IMR-90 (cell line): ENCODE data around the gene RER1. TPM values are rescaled to one million over a fixed set of nuclear protein-coding genes. Genes with fewer than 3 reads are reported as not detected.

Source experiments
- ATAC-seq: fragments of 200-7000 bp; cut with Tn5 transposase; 2 replicates; pipeline ENCODE4 v1.9.1; 2020; ENCODE audit warnings: low read depth, mild to moderate bottlenecking, moderate library complexity
- BruUV-seq: library from RNA; stranded (reverse); fragments of 400-500 nt; replicated peaks from 2 replicates; lab custom pipeline; 2021; lab: Mats Ljungman, UMichigan
- CTCF ChIA-PET: fragments of 300-600 bp; formaldehyde crosslinking; extraction: SDS; loops from one replicate; lab custom pipeline; 2021; ENCODE audit warnings: antibody characterized with exemption; lab: Yijun Ruan, JAX
- POLR2A ChIA-PET: fragments of 300-600 bp; sonication (Branson Sonifier 250); formaldehyde crosslinking; loops from one replicate; lab custom pipeline; 2022; ENCODE audit warnings: antibody characterized with exemption; ENCODE audit not compliant: unreplicated experiment; lab: Charles Lee
- DNase-seq: peaks from one replicate; pipeline ENCODE4 v3.0.0; 2013
- H2AFZ ChIP-seq: replicated peaks from 2 replicates; pipeline ENCODE3; 2013; ENCODE audit warnings: low read length, mild to moderate bottlenecking; ENCODE audit not compliant: poor library complexity
- H2AK5ac ChIP-seq: 2 replicates; pipeline ENCODE4 v1.6.1; 2013; ENCODE audit warnings: low read depth, low read length, inconsistent platforms
- H2AK9ac ChIP-seq: replicated peaks from 2 replicates; pipeline ENCODE3; 2013; ENCODE audit warnings: mild to moderate bottlenecking, low read depth, low read length, moderate library complexity; ENCODE audit not compliant: poor library complexity
- H2BK120ac ChIP-seq: 2 replicates; pipeline ENCODE4 v1.6.1; 2013; ENCODE audit warnings: low read depth, low read length, inconsistent platforms
- H2BK15ac ChIP-seq: 3 replicates; pipeline ENCODE4 v1.6.1; 2013; ENCODE audit warnings: low read depth, low read length, inconsistent platforms
- H2BK20ac ChIP-seq: 2 replicates; pipeline ENCODE4 v1.6.1; 2013; ENCODE audit warnings: low read depth, mild to moderate bottlenecking, inconsistent platforms, low read length, moderate library complexity
- H2BK5ac ChIP-seq: 2 replicates; pipeline ENCODE4 v1.6.1; 2013; ENCODE audit warnings: mild to moderate bottlenecking, low read depth, low read length, inconsistent platforms; ENCODE audit not compliant: poor library complexity, severe bottlenecking
- H3K14ac ChIP-seq: replicated peaks from 2 replicates; pipeline ENCODE4 v1.6.1; 2013; ENCODE audit warnings: low read depth, low read length, inconsistent platforms
- H3K18ac ChIP-seq: 2 replicates; pipeline ENCODE4 v1.6.1; 2013; ENCODE audit warnings: low read depth, low read length, control low read depth
- H3K23ac ChIP-seq: 2 replicates; pipeline ENCODE4 v1.6.1; 2013; ENCODE audit warnings: low read depth, low read length, inconsistent platforms
- H3K27ac ChIP-seq: 2 replicates; pipeline ENCODE4 v1.5.1; 2013; ENCODE audit warnings: mild to moderate bottlenecking, control low read depth, low read length; ENCODE audit not compliant: insufficient read depth
- H3K27me3 ChIP-seq: 2 replicates; pipeline ENCODE4 v1.6.1; 2013; ENCODE audit warnings: low read length; ENCODE audit not compliant: control insufficient read depth, insufficient read depth
- H3K36me3 ChIP-seq: 2 replicates; pipeline ENCODE4 v1.6.1; 2013; ENCODE audit warnings: low read length, mixed read lengths; ENCODE audit not compliant: control insufficient read depth, insufficient read depth
- H3K4ac ChIP-seq: 2 replicates; pipeline ENCODE4 v1.6.1; 2013; ENCODE audit warnings: low read depth, low read length, inconsistent platforms
- H3K4me1 ChIP-seq: 2 replicates; pipeline ENCODE4 v1.6.1; 2013; ENCODE audit warnings: low read length, mixed read lengths; ENCODE audit not compliant: control insufficient read depth, insufficient read depth
- H3K4me2 ChIP-seq: 2 replicates; pipeline ENCODE4 v1.6.1; 2013; ENCODE audit warnings: low read depth, mild to moderate bottlenecking, control low read depth, low read length, moderate library complexity
- H3K4me3 ChIP-seq: 2 replicates; pipeline ENCODE4 v1.5.1; 2013; ENCODE audit warnings: low read depth, mild to moderate bottlenecking, control low read depth, low read length, moderate library complexity; ENCODE audit not compliant: insufficient read depth
- H3K56ac ChIP-seq: 2 replicates; pipeline ENCODE4 v1.6.1; 2013; ENCODE audit warnings: low read length, inconsistent platforms; ENCODE audit not compliant: insufficient read depth; ENCODE audit errors: extremely low read depth
- H3K79me1 ChIP-seq, 2 experiments: 2 replicates each; pipeline ENCODE4 v1.6.1; 2013; ENCODE audit warnings: low read length in 2 of 2, inconsistent platforms in 1 of 2, low read depth in 1 of 2
- H3K9ac ChIP-seq: 2 replicates; pipeline ENCODE4 v1.6.1; 2013; ENCODE audit warnings: low read depth, low read length, control low read depth
- H3K9me1 ChIP-seq: 2 replicates; pipeline ENCODE4 v1.6.1; 2013; ENCODE audit warnings: low read length, inconsistent platforms; ENCODE audit not compliant: insufficient read depth
- H3K9me3 ChIP-seq: 2 replicates; pipeline ENCODE4 v1.6.1; 2013; ENCODE audit warnings: low read length; ENCODE audit not compliant: control insufficient read depth, insufficient read depth
- H4K20me1 ChIP-seq: 2 replicates; pipeline ENCODE4 v1.6.1; 2013; ENCODE audit warnings: low read length, inconsistent platforms; ENCODE audit not compliant: insufficient read depth
- H4K5ac ChIP-seq: 2 replicates; pipeline ENCODE4 v1.6.1; 2013; ENCODE audit warnings: mild to moderate bottlenecking, low read depth, low read length, control low read depth
- H4K8ac ChIP-seq, 2 experiments: 2 replicates each; pipeline ENCODE4 v1.6.1; 2013; ENCODE audit warnings: low read depth in 2 of 2, low read length in 2 of 2, control low read depth in 1 of 2, inconsistent platforms in 1 of 2
- H4K91ac ChIP-seq: 2 replicates; pipeline ENCODE4 v1.6.1; 2013; ENCODE audit warnings: low read depth, low read length, inconsistent platforms; ENCODE audit not compliant: insufficient read depth
- RCOR1 ChIP-seq: IDR thresholded peaks from 2 replicates; pipeline ENCODE4 v1.6.1; 2012; ENCODE audit warnings: mild to moderate bottlenecking, low read length, improper control_type of control experiment; ENCODE audit not compliant: insufficient replicate concordance
- SMC3 ChIP-seq: fragments of 150-350 bp; IDR thresholded peaks from 2 replicates; pipeline ENCODE4 v1.6.1; 2016; ENCODE audit warnings: low read depth, mild to moderate bottlenecking, antibody characterized with exemption, low read length, moderate library complexity
- WGBS, 2 experiments: methylation state at CpG; one replicate each; pipeline versions ENCODE4 v1.1.5 to v1.1.7; 2013; ENCODE audit warnings: missing lambda C conversion rate in 2 of 2; ENCODE audit not compliant: insufficient read length in 1 of 2; ENCODE audit errors: extremely low coverage in 2 of 2; 5-methylcytosine and 5-hydroxymethylcytosine counted together
- dilution Hi-C: fragments of 300-500 bp; cut with HindIII; formaldehyde crosslinking; loops from one replicate; pipeline ENCODE4 v1.14.3; 2018; ENCODE audit warnings: low sequenced_read_pairs; ENCODE audit not compliant: unreplicated experiment
- in situ Hi-C: fragments of 300-500 bp; cut with MboI; formaldehyde crosslinking; loops from 3 replicates; pipeline ENCODE4 v1.14.3; 2019; ENCODE audit warnings: low sequenced_read_pairs, inconsistent platforms, mixed read lengths
- intact Hi-C: fragments of 100-400 bp; cut with micrococcal nuclease; formaldehyde crosslinking; loops from 2 replicates; pipeline ENCODE4 v1.10.0; 2022
- polyA plus RNA-seq, 3 experiments: library from polyadenylated mRNA; depleted of rRNA; stranded (reverse); fragments of >200 nt; gene quantifications; 2 replicates each; pipeline ENCODE4 v1.2.3, GENCODE V29; 2012; ENCODE audit warnings: low replicate concordance in 1 of 3
- total RNA-seq: library from RNA; depleted of rRNA; stranded (reverse); fragments of >200 nt; gene quantifications from 2 replicates; pipeline ENCODE4 v1.2.3, GENCODE V29; 2012

Gene RER1
- total and polyA plus RNA-seq, 2 of the 4 experiments (the other 2 are of a cell fraction), result 47.1 to 240 TPM

GRCh38 chr1:2412773-2413494, 21.3 kb downstream of the RER1 start:
- ChIA-PET CTCF (interaction anchor here (0.7 kb wide), 1 partner anchor 47 kb away, joined by 3 read pairs; no protein-coding TSS in a partner anchor), POLR2A (no interaction called here)
- Histone ChIP-seq H3K9me1 (no peaks in the 10 kb centered on the region), H3K56ac (peak overlapping the region; percentile 49), H4K5ac (peak overlapping the region; percentile 51; the same call in 1 of the 2 replicates), H3K4me1 (peaks cover 12% of the 10 kb centered on the region), H4K91ac (peak overlapping the region; percentile 96), H3K4me2 (peak overlapping the region; percentile 73), H2BK120ac (peak overlapping the region; percentile 72; the same call in 1 of the 2 replicates), H3K4ac (peak overlapping the region; percentile 97), H3K36me3 (peaks cover 8% of the 10 kb centered on the region; the same call in 1 of the 2 replicates), H2BK15ac (no peak overlapping the region; the same call in 2 of the 3 replicates), H3K4me3 (peak overlapping the region; percentile 91), H3K9me3 (no peaks in the 10 kb centered on the region), H3K27me3 (no peaks in the 10 kb centered on the region; the same call in 1 of the 2 replicates), H2AK9ac (peak overlapping the region; percentile 99), H3K79me1 (peaks cover 11 to 31% of the 10 kb centered on the region in 2 experiments), H2AK5ac (peak overlapping the region; percentile 87), H3K18ac (no peak overlapping the region), H3K14ac (peak overlapping the region; percentile 89), H4K20me1 (no peaks in the 10 kb centered on the region), H2BK20ac (no peak overlapping the region), H3K23ac (peak overlapping the region; percentile 91; the same call in 1 of the 2 replicates), H3K9ac (peak overlapping the region; percentile 77), H2AFZ (peak overlapping the region; percentile 100), H2BK5ac (peak overlapping the region; percentile 92), H3K27ac (peak overlapping the region; percentile 84), H4K8ac (peak overlapping the region; percentile 72 to 88; a peak in 3 of 4 replicates)
- peak; percentile 31 for DNase-seq
- no TSS peak for BruUV-seq
- in situ Hi-C loops, result loop anchor here (5.0 to 25.0 kb wide), 3 partner anchors 129 to 1009 kb away; no protein-coding TSS in a partner anchor
- WGBS, 2 experiments, result 6% methylated on average over 32 of the region's 66 CpGs; no CpG with 5 or more reads in 1 of the 2 experiments
- dilution Hi-C loops, result no loop called here
- TF ChIP-seq SMC3 (no peak), RCOR1 (no peak)
- peak; percentile 59 for ATAC-seq
- intact Hi-C loops, result loop anchor here (5.0 to 10.0 kb wide), 3 partner anchors 114 to 902 kb away; partner anchors contain the start of gene PANK4
